Anterior cingulate cortex (tissue), 58 donors: Measurements from ENCODE around the gene METTL25B.
"Not testable (repeated sequence)": the region's sequence is repeated elsewhere in the genome, so short reads cannot be mapped to it uniquely, and the experiment has no call there.

ENCODE experiments used
- DNase-seq, 58 donors: peaks; one replicate each; lab custom pipeline; 2025; lab: John Stamatoyannopoulos, UW

The METTL25B gene

DNA sequence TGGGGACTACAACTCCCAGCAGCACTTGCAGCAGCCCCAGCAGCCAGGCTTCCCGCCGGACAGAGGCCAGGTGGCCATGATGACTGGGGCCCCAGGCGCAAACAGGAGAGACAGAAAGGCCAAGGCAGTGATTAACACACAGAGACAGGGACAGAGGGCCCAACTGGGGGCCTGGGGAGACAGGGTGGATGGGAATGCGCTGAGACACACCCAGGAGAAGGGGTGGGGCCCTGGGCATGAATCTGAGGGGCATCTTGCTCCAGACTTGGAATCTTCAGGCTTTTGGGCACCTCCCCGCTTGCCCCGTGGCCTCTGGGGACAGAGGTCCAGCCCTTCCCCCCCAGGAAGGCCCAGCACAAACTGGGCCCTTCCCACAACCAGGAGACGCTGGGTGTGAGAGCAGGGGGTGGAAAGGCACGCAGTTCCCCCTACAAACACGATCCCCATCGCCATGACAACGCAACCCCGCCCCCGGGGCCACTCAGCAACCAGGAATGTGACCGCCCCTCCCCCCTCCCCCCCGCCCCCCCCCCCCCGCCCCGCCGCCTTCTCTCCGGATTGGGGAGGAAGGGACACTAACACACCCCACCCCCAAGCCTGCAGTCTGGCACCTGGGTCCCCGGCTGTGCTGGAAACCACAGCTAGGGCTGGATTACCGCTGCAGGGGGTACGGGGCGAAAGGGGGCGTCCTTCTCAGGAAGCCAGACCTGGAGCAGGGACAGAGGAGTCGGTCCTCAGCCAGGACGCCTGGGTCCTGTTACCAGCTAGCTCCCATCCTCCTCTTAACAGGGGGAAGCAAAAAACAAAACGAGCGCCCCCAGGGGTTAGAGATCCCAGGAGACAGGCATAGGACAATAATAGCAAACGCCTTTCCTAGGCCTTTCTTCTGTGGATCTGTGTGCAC lies 18.7 kb downstream of the METTL25B start:
- peak in 57 of 58 donors; percentile 26 to 86 (median 74) for DNase-seq

DNA sequence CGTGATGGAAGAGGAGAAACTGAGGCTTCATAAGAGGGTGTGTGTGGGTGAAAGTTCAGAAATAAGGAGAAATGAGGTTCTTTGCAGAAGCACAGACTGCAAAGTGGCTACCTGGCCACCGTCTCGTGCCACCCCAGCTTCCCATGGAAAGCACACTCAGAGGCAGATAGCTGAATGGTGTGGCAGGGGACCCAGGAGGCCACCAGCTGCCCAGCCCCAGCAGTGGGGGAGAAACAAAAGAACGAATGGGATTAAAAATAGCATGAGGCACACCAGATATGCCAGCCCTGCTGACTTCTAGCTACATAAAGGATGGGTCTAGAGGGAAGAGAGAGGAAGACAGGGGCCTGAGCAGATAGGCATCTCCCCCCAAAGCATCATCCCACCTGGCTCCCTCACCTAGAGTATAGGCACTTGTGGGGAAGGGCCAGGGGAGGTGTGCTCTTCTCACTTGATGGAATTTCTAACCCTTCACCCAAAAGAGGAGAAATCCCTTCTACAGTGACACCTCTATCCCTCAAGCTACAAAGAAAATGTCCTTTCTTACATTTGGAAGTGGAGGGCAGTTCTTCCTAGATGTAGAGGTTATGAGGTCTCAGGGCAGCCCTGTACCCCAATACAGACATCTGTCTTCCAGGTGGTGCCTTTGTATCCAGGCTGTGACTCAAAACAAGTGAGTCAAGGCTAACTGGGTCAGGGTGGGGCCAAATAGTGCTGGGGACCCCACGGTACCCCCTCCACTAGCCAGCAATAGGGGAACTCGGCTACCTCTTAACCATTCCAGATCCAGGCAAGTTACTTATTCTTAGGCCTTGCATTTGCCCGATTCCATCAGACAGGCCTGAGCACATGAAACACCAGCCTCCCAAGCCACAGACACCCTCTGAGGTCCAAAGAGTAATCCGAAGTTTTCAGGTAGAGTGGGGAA lies 19.7 kb downstream of the METTL25B start:
- DNase-seq: peak in 2 of 58 donors; percentile 28 to 30

DNA sequence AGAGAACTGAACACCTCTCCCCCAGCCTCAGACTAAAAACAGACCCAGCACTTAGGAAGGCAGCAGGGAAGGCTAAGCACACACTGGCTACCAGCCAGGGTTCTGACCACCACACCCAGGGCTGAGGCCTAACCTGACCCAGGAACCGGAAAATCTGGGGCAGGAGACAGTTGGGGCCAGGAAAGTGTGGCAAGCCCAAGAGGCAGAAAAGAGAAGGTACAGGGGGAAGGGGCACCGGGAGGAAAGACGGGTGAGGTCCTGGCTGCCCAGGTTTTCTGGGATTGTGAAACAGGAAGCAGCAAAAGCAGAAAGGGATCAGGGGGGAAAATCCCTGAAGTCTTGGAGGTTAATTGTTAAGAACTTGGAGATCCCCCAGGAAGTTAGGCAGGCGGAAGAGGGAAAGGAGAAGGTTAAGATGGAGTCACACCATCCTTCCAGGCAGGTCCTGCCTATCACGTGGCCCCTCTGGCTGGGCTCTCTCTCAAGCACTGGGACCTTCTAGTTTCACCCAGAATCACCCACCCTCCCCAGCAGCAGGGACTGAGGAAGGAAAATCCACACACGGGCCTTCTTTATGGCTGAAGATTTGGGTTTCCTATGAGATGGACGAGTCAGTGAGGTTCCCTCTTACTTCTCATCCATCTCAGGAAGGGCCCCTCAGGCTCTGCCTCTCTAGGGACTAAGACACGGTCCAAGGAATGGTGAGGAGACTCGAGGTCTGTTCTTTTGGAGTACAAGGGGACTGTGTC lies 20.6 kb downstream of the METTL25B start:
- DNase-seq: peak in 40 of 58 donors; percentile 11 to 59 (median 30)

DNA sequence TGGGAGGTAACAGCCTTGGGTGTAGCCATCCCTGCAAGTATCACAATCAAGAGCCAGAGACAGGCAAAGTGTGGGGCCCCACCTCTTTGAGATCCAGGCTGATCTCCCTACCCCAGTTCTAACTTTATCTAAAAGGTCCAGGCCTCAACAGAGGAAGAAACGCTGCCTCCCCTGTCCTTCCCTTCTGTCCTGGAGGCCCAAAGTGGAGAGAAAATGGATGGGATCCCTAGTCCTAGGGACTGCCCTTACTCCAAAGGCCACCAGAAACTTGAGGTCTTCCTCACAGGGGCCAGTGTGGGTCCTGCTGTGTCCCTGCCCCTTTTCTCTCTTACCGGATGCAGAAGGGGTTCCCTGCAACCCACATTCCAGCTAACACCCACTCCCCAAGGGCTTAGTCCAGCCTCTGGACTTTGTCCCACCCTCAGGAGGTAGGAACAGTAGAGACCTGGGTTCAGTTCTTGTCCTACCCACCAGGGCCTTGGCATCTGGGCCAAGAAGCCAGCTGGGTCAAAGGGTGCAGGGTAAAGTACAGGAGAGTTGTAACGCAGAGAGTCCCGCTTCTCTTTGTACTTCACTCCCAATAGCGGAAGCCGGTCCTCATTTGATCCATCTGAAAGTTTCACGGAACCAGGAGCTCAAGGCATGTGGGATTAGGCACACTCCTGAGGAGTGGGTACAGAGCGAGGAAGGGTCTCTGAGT lies 21.3 kb downstream of the METTL25B start:
- DNase-seq: no peak

DNA sequence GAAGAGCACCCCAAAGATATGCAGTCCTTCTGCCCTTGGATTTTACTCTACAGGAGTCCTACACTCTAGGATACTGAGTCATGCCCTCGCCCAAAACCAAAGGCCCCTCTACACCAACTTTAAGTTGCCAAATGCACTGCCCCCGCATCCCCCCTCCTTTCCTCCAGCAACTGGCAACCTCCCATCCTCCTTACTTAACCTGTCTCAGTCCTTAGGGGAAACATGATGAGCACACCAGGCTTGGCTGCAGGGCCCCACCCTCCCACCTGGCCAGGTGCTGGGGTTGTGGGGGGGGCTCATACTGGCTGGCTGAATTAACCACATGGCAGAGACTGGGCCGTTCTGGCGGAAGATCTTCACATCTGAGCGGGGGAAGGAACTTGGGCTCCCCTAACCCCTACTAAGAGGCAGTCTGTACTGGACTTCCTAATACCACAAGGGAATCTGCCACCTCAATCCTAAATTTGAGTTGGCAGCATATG lies 22.0 kb downstream of the METTL25B start:
- peak in 3 of 58 donors; percentile 10 to 19 (median 13) for DNase-seq

DNA sequence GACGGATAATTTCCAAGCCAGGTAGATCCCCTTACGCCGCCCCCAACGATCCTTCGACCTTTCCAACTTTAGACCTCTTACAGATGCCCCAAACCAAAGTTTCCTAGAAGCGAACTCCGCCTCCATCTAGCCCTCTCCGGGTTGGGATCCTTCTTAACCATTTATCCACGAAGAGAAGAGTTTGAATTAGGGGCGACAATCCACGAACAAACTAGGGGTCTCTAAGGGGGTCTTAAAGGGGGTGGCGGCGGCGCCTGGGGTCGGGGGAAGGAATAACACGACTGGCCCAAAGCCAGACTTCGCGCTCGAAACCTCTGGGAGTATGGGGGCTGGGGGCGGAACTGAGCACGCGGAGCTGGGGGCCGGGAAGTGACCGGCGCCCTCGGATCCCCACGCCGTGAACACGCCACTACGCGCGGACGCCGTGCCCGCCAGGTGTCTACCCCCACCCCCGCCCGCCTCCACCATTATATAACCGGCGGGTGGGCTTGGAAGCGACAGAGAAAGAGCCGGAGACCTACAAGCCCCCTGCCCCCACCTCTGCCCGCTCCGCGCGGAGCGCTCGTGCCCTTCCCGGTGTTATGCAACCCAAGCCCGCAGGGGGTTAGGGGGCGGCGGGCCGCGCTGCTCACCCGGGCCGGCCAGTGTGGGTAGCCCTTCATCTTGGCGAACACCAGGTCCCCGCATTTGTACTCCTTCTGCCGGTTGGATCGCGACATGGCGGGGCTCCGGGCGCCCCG lies 22.6 kb downstream of the METTL25B start:
- DNase-seq: peak in 36 of 58 donors; percentile 33 to 76 (median 58)

DNA sequence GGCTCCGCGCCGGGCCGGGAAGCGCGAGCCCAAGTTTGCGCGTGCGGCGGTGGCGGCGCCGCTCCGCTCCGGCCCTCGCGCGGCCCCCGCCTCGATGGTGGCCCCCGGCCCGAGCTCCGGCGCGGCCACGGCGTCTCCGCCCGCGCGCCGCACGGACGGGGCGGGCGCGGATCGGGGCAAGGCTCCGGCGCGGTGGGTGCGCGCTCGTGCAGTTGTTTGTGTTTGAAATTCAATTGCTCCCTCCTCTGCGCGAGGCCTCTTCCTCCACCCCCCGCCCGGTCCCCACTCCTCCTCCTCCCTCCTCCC lies 23.1 kb downstream of the METTL25B start, which contains the start of gene HDGF:
Gene HDGF (minus strand): TSS at position 225 of the 306 bp plus-strand sequence. CDS start 246 bp downstream, outside the sequence.
- no peak for DNase-seq

DNA sequence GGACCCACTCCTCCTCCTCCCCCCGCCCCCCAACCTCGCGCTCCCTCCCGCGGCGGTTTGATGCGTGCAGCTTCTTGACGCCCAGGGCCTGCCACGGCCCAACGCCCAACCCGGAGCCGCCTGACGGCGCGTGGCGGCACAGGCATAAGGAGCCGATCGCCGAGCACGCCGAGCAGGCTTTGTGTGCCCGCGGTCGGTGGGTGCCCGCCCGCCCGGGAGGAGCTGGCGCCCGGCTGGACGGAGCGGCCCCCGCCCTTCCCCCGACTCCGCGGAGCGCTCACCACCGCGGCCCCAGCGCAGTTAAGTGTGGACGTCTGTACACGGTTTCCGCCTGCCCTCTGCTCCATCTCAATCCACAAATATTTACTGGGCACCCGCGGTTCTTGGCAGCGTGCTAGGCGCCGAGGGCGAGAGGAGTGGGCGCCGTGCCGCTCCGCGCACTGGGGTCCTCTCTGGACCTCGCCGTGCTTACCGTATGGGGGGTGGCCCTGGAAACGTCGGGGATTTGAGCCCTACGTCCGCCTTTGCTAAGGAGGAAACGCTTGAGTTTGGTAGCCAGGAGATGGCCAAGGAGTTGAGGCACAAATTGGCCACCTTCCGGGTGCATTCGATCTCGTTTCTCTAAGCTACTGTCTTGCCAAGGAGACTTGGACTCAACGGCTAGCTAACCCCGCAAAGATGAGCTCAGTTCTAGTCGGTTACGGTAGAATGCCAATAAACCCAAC lies 23.6 kb downstream of the METTL25B start:
- peak; percentile 42 to 99 (median 96) for DNase-seq

DNA sequence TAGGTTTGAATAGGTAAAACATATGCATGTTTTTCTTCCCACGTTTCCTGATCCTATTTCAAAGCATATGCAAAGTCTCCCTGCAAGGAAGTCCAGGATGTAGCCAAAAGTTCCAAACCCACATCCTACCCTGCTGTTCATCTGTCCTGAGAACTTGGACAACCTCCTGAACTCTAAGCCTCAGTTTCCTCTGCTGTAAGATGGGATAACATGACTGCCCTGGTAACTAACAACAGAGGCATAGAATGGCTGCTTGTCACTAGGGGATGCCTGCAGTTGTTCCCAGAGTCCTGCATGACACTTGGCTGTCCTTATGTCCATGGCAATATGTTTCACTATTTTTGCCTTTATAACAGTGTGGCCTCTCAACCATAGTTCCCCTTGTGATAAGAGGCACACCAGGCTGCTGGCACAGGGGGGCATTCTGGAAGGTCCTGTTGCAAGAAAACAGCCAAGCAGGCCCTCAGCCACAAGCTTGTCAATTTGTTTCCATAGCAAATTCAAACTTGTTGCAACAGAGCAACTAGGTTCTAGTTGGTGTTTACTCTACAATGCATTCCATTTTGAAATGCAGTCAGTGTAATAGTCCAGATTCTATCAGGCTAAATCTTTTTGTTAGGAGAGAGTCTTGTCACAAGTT lies 24.7 kb downstream of the METTL25B start:
- peak in 2 of 58 donors; percentile 2 to 29 for DNase-seq

DNA sequence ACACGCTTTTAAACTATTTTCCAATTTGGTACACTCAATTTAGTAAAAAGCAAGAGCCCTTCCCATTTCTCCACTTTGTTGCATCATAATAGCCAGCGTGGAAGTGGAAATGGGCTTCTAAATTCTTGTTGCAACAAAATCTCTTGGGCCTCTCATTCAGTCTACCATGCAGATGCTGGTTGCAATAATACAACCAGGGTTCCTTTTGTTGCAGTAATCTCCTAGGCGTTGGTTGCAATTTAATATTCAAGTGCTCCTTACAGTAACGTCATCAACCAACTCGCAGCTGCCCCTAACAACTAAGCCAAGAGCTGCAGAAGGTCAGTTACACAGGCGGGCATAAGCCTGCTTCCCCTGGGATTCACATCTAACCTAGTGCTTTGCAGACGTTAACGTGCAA lies 25.9 kb downstream of the METTL25B start:
- no peak for DNase-seq

DNA sequence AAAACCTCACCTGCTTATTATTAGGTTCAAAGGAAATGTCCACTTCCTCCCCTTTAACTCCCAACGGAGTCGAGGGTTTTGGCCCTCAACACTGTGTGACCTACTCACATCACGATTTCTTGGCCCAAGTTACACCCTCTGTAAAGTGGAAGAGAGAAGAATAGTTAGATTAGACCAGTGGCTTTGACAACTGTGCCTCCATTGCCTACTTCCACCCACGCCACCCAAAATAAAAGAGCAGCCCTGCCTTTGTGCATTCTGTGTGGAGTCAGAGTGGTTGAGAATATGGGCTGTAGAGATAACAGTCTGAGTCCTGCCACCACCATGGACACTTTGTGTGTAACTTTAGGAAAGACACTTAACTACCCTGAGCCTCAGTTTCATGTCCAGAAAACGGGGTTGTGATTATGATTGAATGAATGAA lies 27.3 kb downstream of the METTL25B start:
- DNase-seq: no peak

DNA sequence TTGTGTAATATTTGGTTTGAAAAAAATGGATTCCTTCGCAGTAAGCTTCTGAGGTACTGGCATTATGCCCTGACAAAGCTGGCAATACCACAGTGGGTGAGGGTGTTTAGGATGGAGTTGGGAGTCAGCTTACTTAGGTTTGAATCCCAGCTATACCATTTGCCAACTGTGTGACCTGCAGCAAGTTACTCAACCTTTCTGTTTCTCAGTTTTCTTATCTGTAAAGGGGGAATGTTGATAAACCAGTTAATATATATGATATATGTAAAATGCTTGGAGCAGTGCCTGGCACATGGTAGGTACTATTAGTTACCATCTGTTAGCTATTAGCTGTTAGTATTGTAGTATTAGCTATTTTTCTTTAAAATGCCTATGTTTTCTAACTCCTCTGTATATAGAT lies 28.1 kb downstream of the METTL25B start:
- DNase-seq: no peak

DNA sequence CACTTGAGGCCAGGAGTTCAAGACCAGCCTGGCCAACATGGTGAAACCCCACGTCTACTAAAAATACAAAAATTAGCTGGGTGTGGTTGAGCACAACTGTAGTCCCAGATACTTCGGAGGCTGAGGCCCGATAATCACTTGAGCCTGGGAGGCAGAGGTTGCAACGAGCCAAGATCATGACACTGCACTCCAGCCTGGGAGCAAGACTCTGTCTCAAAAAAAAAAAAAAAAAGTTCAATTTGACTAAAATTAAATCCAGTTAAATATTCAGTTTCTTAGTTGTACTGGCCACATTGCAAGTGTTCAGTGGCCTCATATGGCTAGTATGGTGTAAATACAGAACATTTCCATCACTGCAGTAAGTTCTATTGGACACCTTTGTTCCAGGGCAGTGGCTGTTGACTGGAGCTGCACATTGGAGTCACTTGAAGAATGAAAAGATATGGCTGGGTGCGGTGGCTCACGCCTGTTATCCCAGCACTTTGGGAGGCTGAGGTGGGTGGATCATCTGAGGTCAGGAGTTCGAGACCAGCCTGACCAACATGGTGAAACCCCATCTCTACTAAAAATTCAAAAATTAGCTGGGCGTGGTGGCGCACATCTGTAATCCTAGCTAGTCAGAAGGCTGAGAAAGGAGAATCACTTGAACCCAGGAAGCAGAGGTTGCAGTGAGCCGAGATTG lies 29.4 kb downstream of the METTL25B start:
- DNase-seq: not testable (repeated sequence)

DNA sequence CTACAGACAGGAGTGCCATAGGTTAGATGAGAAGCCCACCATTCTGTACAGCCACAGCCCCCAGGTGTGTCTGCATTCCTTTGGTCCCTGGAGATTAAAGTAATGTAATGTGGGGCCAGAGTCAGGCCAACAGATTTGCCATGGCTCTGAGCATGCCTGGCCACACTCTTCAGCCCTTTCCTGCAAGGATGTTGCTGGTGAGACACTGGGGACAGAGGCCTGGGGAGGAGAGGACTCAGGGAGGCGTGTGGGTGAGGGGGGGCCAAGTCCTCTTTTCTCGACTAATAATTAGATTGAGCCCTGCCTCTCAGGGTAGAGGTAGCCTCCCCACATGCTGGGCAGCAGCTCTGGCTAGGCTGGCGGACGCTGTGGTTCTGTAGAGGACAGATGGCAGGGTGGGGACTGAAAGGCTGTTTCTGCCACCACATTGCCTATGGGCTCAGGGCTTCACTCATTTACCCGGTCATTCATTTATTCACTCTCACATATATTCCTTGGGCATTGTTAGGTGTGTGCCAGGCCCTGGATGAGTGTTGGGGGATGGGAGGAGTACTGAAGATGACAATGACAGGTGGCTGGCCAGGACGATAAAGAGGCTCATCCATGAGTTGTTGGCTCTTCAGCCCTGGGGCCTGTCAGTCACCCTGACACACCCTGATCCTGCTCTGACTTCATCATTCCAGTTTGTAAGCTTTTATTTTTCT lies 32.0 kb downstream of the METTL25B start:
- no peak for DNase-seq

DNA sequence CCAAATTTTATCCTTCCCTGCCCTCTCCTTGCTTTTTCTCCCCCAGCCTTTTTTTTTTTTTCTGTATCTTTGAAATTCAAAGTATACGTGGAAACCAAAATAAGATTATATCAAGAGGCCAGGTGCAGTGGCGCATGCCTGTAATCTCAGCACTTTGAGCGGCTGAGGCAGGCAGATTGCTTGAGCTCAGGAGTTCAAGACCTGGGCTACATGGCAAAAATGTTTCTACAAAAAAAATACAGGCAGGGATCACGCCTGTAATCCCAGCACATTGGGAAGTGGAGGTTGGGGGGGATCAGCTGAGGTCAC lies 32.5 kb downstream of the METTL25B start:
- DNase-seq: no peak

DNA sequence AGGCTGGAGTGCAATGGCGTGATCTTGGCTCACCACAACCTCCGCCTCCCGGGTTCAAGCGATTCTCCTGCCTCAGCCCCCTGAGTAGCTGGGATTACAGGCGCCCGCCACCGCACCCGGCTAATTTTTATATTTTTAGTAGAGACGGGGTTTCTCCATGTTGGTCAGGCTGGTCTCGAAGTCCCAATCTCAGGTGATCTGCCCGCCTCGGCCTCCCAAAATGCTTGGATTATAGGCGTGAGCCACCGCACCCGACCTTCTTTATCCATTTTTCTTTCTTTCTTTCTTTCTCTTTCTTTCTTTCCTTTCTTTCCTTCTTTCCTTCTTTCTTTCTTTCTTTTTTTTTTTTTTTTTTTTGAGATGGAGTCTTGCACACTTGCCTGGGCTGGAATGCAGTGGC lies 36.9 kb downstream of the METTL25B start:
- DNase-seq: not testable (repeated sequence)

DNA sequence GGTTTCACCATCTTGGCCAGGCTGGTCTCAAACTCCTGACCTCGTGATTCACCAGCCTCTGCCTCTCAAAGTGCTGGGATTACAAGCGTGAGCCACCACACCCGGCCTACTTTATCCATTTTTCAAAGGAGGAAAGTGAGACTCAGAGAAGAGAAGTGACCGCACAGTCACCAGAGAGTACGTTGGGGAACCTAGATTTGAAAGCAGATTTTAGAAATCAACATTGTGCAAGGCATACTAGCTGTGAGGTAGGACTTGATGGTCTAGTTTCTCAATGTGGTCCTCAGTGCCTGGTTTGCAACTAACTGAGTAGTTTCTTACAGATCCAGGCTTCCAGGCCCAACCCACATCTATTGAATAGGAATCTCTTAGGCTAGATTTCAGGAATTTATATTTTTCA lies 37.4 kb downstream of the METTL25B start:
- DNase-seq: no peak
